ENCODE measurements around the gene CRB2. TPM values are rescaled to one million over a fixed set of nuclear protein-coding genes. Genes with fewer than 3 reads are reported as not detected.

Gene CRB2
- total RNA-seq, 1 experiment from 2014 or later, result 0.07 TPM

GRCh38 chr9:123320814-123321213 is 35.2 kb upstream of the CRB2 start:
- Histone ChIP-seq H3K9ac (ENCODE audit: low read length) (no peak overlapping the region), H3K4me1 (ENCODE audit: control insufficient read depth in 1 of 2, insufficient read depth in 2 of 2, low read length in 2 of 2) (no peaks in the 10 kb centered on the region), H4K20me1 (ENCODE audit: insufficient read depth) (no peaks in the 10 kb centered on the region), H3K27ac (ENCODE audit: low read depth, low read length) (no peak overlapping the region), H2AFZ (ENCODE audit: low read depth, low read length, poor library complexity, severe bottlenecking) (no peak overlapping the region), H3K4me3 (replicated peaks in 1 of 2; ENCODE audit: low read depth in 1 of 2, low read length in 2 of 2) (no peak overlapping the region), H3K9me2 (ENCODE audit: insufficient read depth) (no peaks in the 10 kb centered on the region), H3K27me3 (ENCODE audit: insufficient read depth, low read length) (no peaks in the 10 kb centered on the region), H3K79me2 (ENCODE audit: insufficient read depth, low read length) (no peaks in the 10 kb centered on the region), H3K4me2 (ENCODE audit: low read length) (no peak overlapping the region), H3K36me3 (ENCODE audit: control insufficient read depth in 1 of 2, insufficient read depth in 2 of 2, low read length in 2 of 2) (no peaks in the 10 kb centered on the region), H3K9me3 (ENCODE audit: control insufficient read depth in 1 of 2, insufficient read depth in 1 of 2, low read depth in 1 of 2, low read length in 2 of 2) (no peaks in the 10 kb centered on the region)
- TF ChIP-seq SIN3A (IDR thresholded peaks at IDR 0.05; ENCODE audit: low read depth) (no peak), YY1 (IDR thresholded peaks at IDR 0.05; ENCODE audit: extremely low read depth, insufficient replicate concordance, low read depth, low read length) (no peak), MAX (IDR thresholded peaks at IDR 0.05) (no peak), CEBPB (IDR thresholded peaks at IDR 0.05; ENCODE audit: low read depth) (no peak), ZFX (IDR thresholded peaks at IDR 0.05) (no peak), REST (IDR thresholded peaks at IDR 0.05; ENCODE audit: low read depth) (no peak), POLR2AphosphoS5 (IDR thresholded peaks at IDR 0.05; ENCODE audit: low read depth, low read length) (no peak), POLR2A (IDR thresholded peaks at IDR 0.05; ENCODE audit: borderline replicate concordance, extremely low read depth, insufficient read depth, insufficient read length) (no peak), ZNF274 (IDR thresholded peaks at IDR 0.05; ENCODE audit: low read depth, low read length) (no peak)
- DNase-seq (ENCODE audit: low read depth, low spot score), result no peak
- no TSS peak for BruUV-seq (replicated peaks)
- POLR2A ChIA-PET, result no interaction called here
- RAD21 ChIA-PET (ENCODE audit: low non-redundant PET in 1 of 2, low total read pairs in 2 of 2, uncharacterized antibody in 2 of 2, unreplicated experiment in 2 of 2), result no interaction called here
- no peak for ATAC-seq
- intact Hi-C loops (cut with micrococcal nuclease), result no loop called here
- CTCF ChIA-PET, result no interaction called here
